T-helper 17 cell (primary cell): ENCODE measurements around the gene NXPH1. TPM values are rescaled to one million over a fixed set of nuclear protein-coding genes. Genes with fewer than 3 reads are reported as not detected.

Experiments used
- ATAC-seq: fragments of 150-1000 bp; cut with Tn5 transposase; 2 replicates; pipeline ENCODE4 v1.10.0; 2021; ENCODE audit warnings: mild to moderate bottlenecking, moderate library complexity
- DNase-seq, 3 donors: peaks; one replicate each; pipeline versions ENCODE4 v3.0.0 to v3.0.0-alpha.2; 2020 to 2021
- H3K9me3 ChIP-seq: one replicate; pipeline ENCODE4 v1.7.0; 2013; ENCODE audit warnings: low read length, mild to moderate bottlenecking; ENCODE audit not compliant: control insufficient read depth, poor library complexity, severe bottlenecking
- H3K27ac Mint-ChIP-seq: one replicate; pipeline ENCODE4 v1.8.0; 2022; ENCODE audit warnings: mild to moderate bottlenecking, moderate library complexity, mixed read lengths
- H3K27me3 Mint-ChIP-seq: one replicate; pipeline ENCODE4 v1.8.0; 2022; ENCODE audit warnings: mixed read lengths
- H3K36me3 Mint-ChIP-seq: one replicate; pipeline ENCODE4 v1.8.0; 2022; ENCODE audit warnings: low read depth, mixed read lengths
- H3K4me1 Mint-ChIP-seq: one replicate; pipeline ENCODE4 v1.8.0; 2022; ENCODE audit warnings: mild to moderate bottlenecking, mixed read lengths
- H3K4me3 Mint-ChIP-seq: one replicate; pipeline ENCODE4 v1.8.0; 2022; ENCODE audit warnings: mild to moderate bottlenecking, moderate library complexity, mixed read lengths
- total RNA-seq, 4 donors: library from RNA in 2 of 4; stranded (reverse) in 2 of 4; gene quantifications; one replicate each; pipeline ENCODE4 v1.2.3 and lab custom pipeline; 2022 to 2026

Gene NXPH1
- not detected for total RNA-seq
- total RNA-seq (lab: John Stamatoyannopoulos, UW): 0 reads per million in 2 donors

- no peak within 1 kb of the TSS for H3K27ac Mint-ChIP-seq
- peaks cover 10% of the 10 kb centered on the region for H3K4me1 Mint-ChIP-seq
- H3K9me3 ChIP-seq: no peaks in the 10 kb centered on the region
- H3K27me3 Mint-ChIP-seq: peaks cover 84% of the 10 kb centered on the region
- peak within 1 kb of the TSS; percentile 12 for H3K4me3 Mint-ChIP-seq
- ATAC-seq: no peak
- H3K36me3 Mint-ChIP-seq: peaks cover 6% of the 10 kb centered on the region
- no peak for DNase-seq
Observed at GRCh38 chr7:8433477-8434289, at the start of gene NXPH1. NXPH1 (plus strand) TSS chr7:8433609.

GRCh38 chr7:8384901-8385300, 48.5 kb upstream of the NXPH1 start:
- no peaks in the 10 kb centered on the region for H3K36me3 Mint-ChIP-seq

GRCh38 chr7:8386926-8387550, 46.4 kb upstream of the NXPH1 start:
- DNase-seq: no peak

More at GRCh38 chr7:8384901-8385300, 48.5 kb upstream of the NXPH1 start:
- Mint-ChIP-seq H3K4me3 (no peak overlapping the region), H3K4me1 (peaks cover 12% of the 10 kb centered on the region), H3K27ac (no peak overlapping the region), H3K27me3 (peaks cover 25% of the 10 kb centered on the region)
- no peaks in the 10 kb centered on the region for H3K9me3 ChIP-seq
- no peak for ATAC-seq
- no peak for DNase-seq

GRCh38 chr7:8387551-8388256, 45.7 kb upstream of the NXPH1 start:
- Mint-ChIP-seq H3K4me3 (no peak overlapping the region), H3K27me3 (peaks cover 41% of the 10 kb centered on the region), H3K4me1 (peaks cover 12% of the 10 kb centered on the region), H3K27ac (peak overlapping the region; percentile 29), H3K36me3 (no peaks in the 10 kb centered on the region)
- no peak for ATAC-seq
- no peaks in the 10 kb centered on the region for H3K9me3 ChIP-seq
- no peak for DNase-seq

More at GRCh38 chr7:8386926-8387550, 46.4 kb upstream of the NXPH1 start:
- Mint-ChIP-seq H3K36me3 (no peaks in the 10 kb centered on the region), H3K27me3 (peaks cover 39% of the 10 kb centered on the region), H3K4me1 (peaks cover 12% of the 10 kb centered on the region), H3K4me3 (no peak overlapping the region), H3K27ac (peak overlapping the region; percentile 29)
- no peak for ATAC-seq
- no peaks in the 10 kb centered on the region for H3K9me3 ChIP-seq

- DNase-seq (no peak), ATAC-seq (no peak)
- Mint-ChIP-seq H3K4me3 (no peak overlapping the region), H3K36me3 (no peaks in the 10 kb centered on the region), H3K4me1 (peaks cover 12% of the 10 kb centered on the region), H3K27me3 (peaks cover 43% of the 10 kb centered on the region), H3K27ac (no peak overlapping the region)
- no peaks in the 10 kb centered on the region for H3K9me3 ChIP-seq
Observed at GRCh38 chr7:8388257-8388625, 45.2 kb upstream of the NXPH1 start.

GRCh38 chr7:8389593-8390261, 43.7 kb upstream of the NXPH1 start:
- Mint-ChIP-seq H3K4me1 (peaks cover 12% of the 10 kb centered on the region), H3K36me3 (no peaks in the 10 kb centered on the region), H3K27me3 (peaks cover 50% of the 10 kb centered on the region), H3K4me3 (no peak overlapping the region), H3K27ac (no peak overlapping the region)
- DNase-seq (no peak), ATAC-seq (no peak)
- no peaks in the 10 kb centered on the region for H3K9me3 ChIP-seq

GRCh38 chr7:8390262-8390626, 43.2 kb upstream of the NXPH1 start:
- ATAC-seq: no peak
- H3K4me3 Mint-ChIP-seq: no peak overlapping the region
- peaks cover 46% of the 10 kb centered on the region for H3K27me3 Mint-ChIP-seq
- H3K27ac Mint-ChIP-seq: no peak overlapping the region
- no peaks in the 10 kb centered on the region for H3K9me3 ChIP-seq
- peaks cover 12% of the 10 kb centered on the region for H3K4me1 Mint-ChIP-seq
- no peak for DNase-seq
- H3K36me3 Mint-ChIP-seq: no peaks in the 10 kb centered on the region

- H3K9me3 ChIP-seq: no peaks in the 10 kb centered on the region
- Mint-ChIP-seq H3K27me3 (peaks cover 46% of the 10 kb centered on the region), H3K27ac (no peak overlapping the region), H3K36me3 (no peaks in the 10 kb centered on the region), H3K4me3 (peak overlapping the region; percentile 8), H3K4me1 (peaks cover 9% of the 10 kb centered on the region)
- DNase-seq: no peak
- no peak for ATAC-seq
Observed at GRCh38 chr7:8391353-8392062, 41.9 kb upstream of the NXPH1 start.

GRCh38 chr7:8396294-8396693, 37.1 kb upstream of the NXPH1 start:
- DNase-seq (no peak), ATAC-seq (no peak)
- no peak overlapping the region for H3K4me3 Mint-ChIP-seq
- H3K27me3 Mint-ChIP-seq: peaks cover 23% of the 10 kb centered on the region
- H3K4me1 Mint-ChIP-seq: no peaks in the 10 kb centered on the region
- no peaks in the 10 kb centered on the region for H3K9me3 ChIP-seq
- no peaks in the 10 kb centered on the region for H3K36me3 Mint-ChIP-seq
- H3K27ac Mint-ChIP-seq: no peak overlapping the region

GRCh38 chr7:8408871-8409270, 24.5 kb upstream of the NXPH1 start:
- Mint-ChIP-seq H3K4me1 (no peaks in the 10 kb centered on the region), H3K4me3 (no peak overlapping the region), H3K27ac (no peak overlapping the region), H3K36me3 (no peaks in the 10 kb centered on the region), H3K27me3 (peaks cover 32% of the 10 kb centered on the region)
- no peaks in the 10 kb centered on the region for H3K9me3 ChIP-seq
- no peak for ATAC-seq
- DNase-seq: no peak

- H3K9me3 ChIP-seq: no peaks in the 10 kb centered on the region
- DNase-seq: no peak
- H3K4me3 Mint-ChIP-seq: no peak overlapping the region
- H3K27me3 Mint-ChIP-seq: peaks cover 27% of the 10 kb centered on the region
- no peak for ATAC-seq
- H3K4me1 Mint-ChIP-seq: no peaks in the 10 kb centered on the region
- H3K36me3 Mint-ChIP-seq: no peaks in the 10 kb centered on the region
- H3K27ac Mint-ChIP-seq: no peak overlapping the region
Observed at GRCh38 chr7:8411103-8411502, 22.3 kb upstream of the NXPH1 start.

GRCh38 chr7:8413600-8413999, 19.8 kb upstream of the NXPH1 start:
- Mint-ChIP-seq H3K4me1 (no peaks in the 10 kb centered on the region), H3K4me3 (no peak overlapping the region), H3K36me3 (no peaks in the 10 kb centered on the region), H3K27me3 (peaks cover 21% of the 10 kb centered on the region), H3K27ac (no peak overlapping the region)
- no peaks in the 10 kb centered on the region for H3K9me3 ChIP-seq
- DNase-seq (no peak), ATAC-seq (no peak)
